ENCODE data around the gene IGF1. TPM values are rescaled to one million over a fixed set of nuclear protein-coding genes. Genes with fewer than 3 reads are reported as not detected.

The IGF1 gene
- total and polyA plus RNA-seq, 3 donors from 2014 or later, result 16.2 to 50.9 (median 16.9) TPM

- H3K4me3 ChIP-seq, result no peak overlapping the region
- no peaks in the 10 kb centered on the region for H3K9me3 ChIP-seq
- H3K27ac ChIP-seq, result no peak overlapping the region
- H3K27me3 ChIP-seq, result no peaks in the 10 kb centered on the region
- WGBS, 2 donors, result 92 to 97% methylated on average over 2 of the region's 2 CpGs
- no peak for DNase-seq
- intact Hi-C loops (cut with DNase I; ENCODE audit: low total_unique reads), result no loop called here
- H3K4me1 ChIP-seq, result no peaks in the 10 kb centered on the region
- H3K36me3 ChIP-seq (ENCODE audit: low read depth, missing control alignments), result no peaks in the 10 kb centered on the region
- TF ChIP-seq CTCF (IDR thresholded peaks at IDR 0.05) (no peak), POLR2A (IDR thresholded peaks at IDR 0.05) (no peak)
Measured at GRCh38 chr12:102487226-102487625, 6.9 kb upstream of the IGF1 start.

- no peak for TF ChIP-seq CTCF (IDR thresholded peaks at IDR 0.05)
- no peak for TF ChIP-seq POLR2A (IDR thresholded peaks at IDR 0.05)
- no peak overlapping the region for H3K27ac ChIP-seq
- intact Hi-C loops (cut with DNase I; ENCODE audit: low total_unique reads), result no loop called here
- DNase-seq, result no peak
- H3K4me1 ChIP-seq, result no peaks in the 10 kb centered on the region
- no peaks in the 10 kb centered on the region for H3K36me3 ChIP-seq (ENCODE audit: low read depth, missing control alignments)
- no peaks in the 10 kb centered on the region for H3K27me3 ChIP-seq
- H3K9me3 ChIP-seq, result no peaks in the 10 kb centered on the region
- 88 to 96% methylated on average over 2 of the region's 2 CpGs for WGBS, 2 donors
- H3K4me3 ChIP-seq, result no peak overlapping the region
Measured at GRCh38 chr12:102486153-102486552, 5.8 kb upstream of the IGF1 start.

GRCh38 chr12:102484428-102484958 lies 4.1 kb upstream of the IGF1 start:
- intact Hi-C loops (cut with DNase I; ENCODE audit: low total_unique reads), result no loop called here
- H3K4me3 ChIP-seq, result no peak overlapping the region
- TF ChIP-seq CTCF (IDR thresholded peaks at IDR 0.05) (peak; percentile 68 to 98 (median 73)), POLR2A (IDR thresholded peaks at IDR 0.05) (no peak)
- H3K4me1 ChIP-seq, result no peaks in the 10 kb centered on the region
- no peak overlapping the region for H3K27ac ChIP-seq
- H3K27me3 ChIP-seq, result no peaks in the 10 kb centered on the region
- WGBS, 2 donors, result 19 to 20% methylated on average over 12 of the region's 12 CpGs
- no peaks in the 10 kb centered on the region for H3K36me3 ChIP-seq (ENCODE audit: low read depth, missing control alignments)
- no peaks in the 10 kb centered on the region for H3K9me3 ChIP-seq
- peak; percentile 69 for DNase-seq

- H3K9me3 ChIP-seq, result no peaks in the 10 kb centered on the region
- no peak overlapping the region for H3K4me3 ChIP-seq
- no peaks in the 10 kb centered on the region for H3K27me3 ChIP-seq
- no peak for DNase-seq
- no peaks in the 10 kb centered on the region for H3K4me1 ChIP-seq
- no peaks in the 10 kb centered on the region for H3K36me3 ChIP-seq (ENCODE audit: low read depth, missing control alignments)
- no peak overlapping the region for H3K27ac ChIP-seq
- no peak for TF ChIP-seq CTCF (IDR thresholded peaks at IDR 0.05)
- no peak for TF ChIP-seq POLR2A (IDR thresholded peaks at IDR 0.05)
- 40 to 53% methylated on average over 3 of the region's 3 CpGs for WGBS, 2 donors
- intact Hi-C loops (cut with DNase I; ENCODE audit: low total_unique reads), result no loop called here
Measured at GRCh38 chr12:102484017-102484416, 3.7 kb upstream of the IGF1 start.

GRCh38 chr12:102483466-102483865 lies 3.1 kb upstream of the IGF1 start:
- intact Hi-C loops (cut with DNase I; ENCODE audit: low total_unique reads), result no loop called here
- no peaks in the 10 kb centered on the region for H3K4me1 ChIP-seq
- 92 to 98% methylated on average over 2 of the region's 2 CpGs for WGBS, 2 donors
- H3K9me3 ChIP-seq, result no peaks in the 10 kb centered on the region
- no peak for DNase-seq
- H3K4me3 ChIP-seq, result no peak overlapping the region
- H3K36me3 ChIP-seq (ENCODE audit: low read depth, missing control alignments), result no peaks in the 10 kb centered on the region
- TF ChIP-seq CTCF (IDR thresholded peaks at IDR 0.05), result no peak
- TF ChIP-seq POLR2A (IDR thresholded peaks at IDR 0.05), result no peak
- no peaks in the 10 kb centered on the region for H3K27me3 ChIP-seq
- no peak overlapping the region for H3K27ac ChIP-seq

Data from testis (tissue), 3 donors.